Measurements from ENCODE around the gene GTF2F2. TPM values are rescaled to one million over a fixed set of nuclear protein-coding genes. Genes with fewer than 3 reads are reported as not detected.

Gene GTF2F2
- total RNA-seq, 1 experiment from 2014 or later, result 40.1 TPM

DNA sequence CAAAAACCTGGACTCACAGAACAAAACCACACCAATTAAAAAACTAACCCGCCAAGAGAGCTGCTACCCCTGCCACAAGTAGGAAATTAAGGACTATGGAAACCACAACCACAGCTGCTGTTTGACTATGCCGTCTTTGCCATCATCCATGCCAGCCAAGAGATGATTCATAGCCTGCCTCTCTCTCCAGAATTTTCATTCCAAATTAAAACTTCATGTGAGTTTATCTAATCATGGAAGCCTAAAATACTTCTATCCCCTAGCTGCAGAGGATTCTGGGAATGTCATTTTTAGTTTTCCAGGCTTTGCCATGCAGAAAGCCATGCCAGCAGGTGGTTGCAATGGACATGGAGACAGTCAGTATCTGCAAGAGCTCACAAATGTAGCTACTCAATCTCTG, 27.6 kb upstream of the GTF2F2 start:
- Histone ChIP-seq H3K36me3 (ENCODE audit: control insufficient read depth in 1 of 2, insufficient read depth in 2 of 2, low read length in 2 of 2) (no peaks in the 10 kb centered on the region), H3K9me2 (ENCODE audit: insufficient read depth) (no peaks in the 10 kb centered on the region), H3K4me2 (ENCODE audit: low read length) (no peak overlapping the region), H3K4me3 (replicated peaks in 1 of 2; ENCODE audit: low read depth in 1 of 2, low read length in 2 of 2) (no peak overlapping the region), H2AFZ (ENCODE audit: low read depth, low read length, poor library complexity, severe bottlenecking) (no peak overlapping the region), H3K4me1 (ENCODE audit: control insufficient read depth in 1 of 2, insufficient read depth in 2 of 2, low read length in 2 of 2) (no peaks in the 10 kb centered on the region), H4K20me1 (ENCODE audit: insufficient read depth) (no peaks in the 10 kb centered on the region), H3K27ac (ENCODE audit: low read depth, low read length) (no peak overlapping the region), H3K9ac (ENCODE audit: low read length) (no peak overlapping the region), H3K27me3 (ENCODE audit: insufficient read depth, low read length) (no peaks in the 10 kb centered on the region), H3K9me3 (ENCODE audit: control insufficient read depth in 1 of 2, insufficient read depth in 1 of 2, low read depth in 1 of 2, low read length in 2 of 2) (no peaks in the 10 kb centered on the region), H3K79me2 (ENCODE audit: insufficient read depth, low read length) (no peaks in the 10 kb centered on the region)
- TF ChIP-seq POLR2AphosphoS5 (IDR thresholded peaks at IDR 0.05; ENCODE audit: low read depth, low read length) (no peak), EZH2 (IDR thresholded peaks at IDR 0.05) (no peak), SP1 (IDR thresholded peaks at IDR 0.05; ENCODE audit: low read depth) (no peak), EGR1 (IDR thresholded peaks at IDR 0.05; ENCODE audit: low read depth) (no peak), ZNF274 (IDR thresholded peaks at IDR 0.05; ENCODE audit: low read depth, low read length) (no peak), FOSL1 (IDR thresholded peaks at IDR 0.05; ENCODE audit: low read depth) (no peak)
- TF ChIP-seq, protein P1, sequence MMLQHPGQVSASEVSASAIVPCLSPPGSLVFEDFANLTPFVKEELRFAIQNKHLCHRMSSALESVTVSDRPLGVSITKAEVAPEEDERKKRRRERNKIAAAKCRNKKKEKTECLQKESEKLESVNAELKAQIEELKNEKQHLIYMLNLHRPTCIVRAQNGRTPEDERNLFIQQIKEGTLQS (IDR thresholded peaks at IDR 0.05), result no peak
- TF ChIP-seq, protein P2, sequence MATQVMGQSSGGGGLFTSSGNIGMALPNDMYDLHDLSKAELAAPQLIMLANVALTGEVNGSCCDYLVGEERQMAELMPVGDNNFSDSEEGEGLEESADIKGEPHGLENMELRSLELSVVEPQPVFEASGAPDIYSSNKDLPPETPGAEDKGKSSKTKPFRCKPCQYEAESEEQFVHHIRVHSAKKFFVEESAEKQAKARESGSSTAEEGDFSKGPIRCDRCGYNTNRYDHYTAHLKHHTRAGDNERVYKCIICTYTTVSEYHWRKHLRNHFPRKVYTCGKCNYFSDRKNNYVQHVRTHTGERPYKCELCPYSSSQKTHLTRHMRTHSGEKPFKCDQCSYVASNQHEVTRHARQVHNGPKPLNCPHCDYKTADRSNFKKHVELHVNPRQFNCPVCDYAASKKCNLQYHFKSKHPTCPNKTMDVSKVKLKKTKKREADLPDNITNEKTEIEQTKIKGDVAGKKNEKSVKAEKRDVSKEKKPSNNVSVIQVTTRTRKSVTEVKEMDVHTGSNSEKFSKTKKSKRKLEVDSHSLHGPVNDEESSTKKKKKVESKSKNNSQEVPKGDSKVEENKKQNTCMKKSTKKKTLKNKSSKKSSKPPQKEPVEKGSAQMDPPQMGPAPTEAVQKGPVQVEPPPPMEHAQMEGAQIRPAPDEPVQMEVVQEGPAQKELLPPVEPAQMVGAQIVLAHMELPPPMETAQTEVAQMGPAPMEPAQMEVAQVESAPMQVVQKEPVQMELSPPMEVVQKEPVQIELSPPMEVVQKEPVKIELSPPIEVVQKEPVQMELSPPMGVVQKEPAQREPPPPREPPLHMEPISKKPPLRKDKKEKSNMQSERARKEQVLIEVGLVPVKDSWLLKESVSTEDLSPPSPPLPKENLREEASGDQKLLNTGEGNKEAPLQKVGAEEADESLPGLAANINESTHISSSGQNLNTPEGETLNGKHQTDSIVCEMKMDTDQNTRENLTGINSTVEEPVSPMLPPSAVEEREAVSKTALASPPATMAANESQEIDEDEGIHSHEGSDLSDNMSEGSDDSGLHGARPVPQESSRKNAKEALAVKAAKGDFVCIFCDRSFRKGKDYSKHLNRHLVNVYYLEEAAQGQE (IDR thresholded peaks at IDR 0.05; ENCODE audit: low read depth), result no peak
- no TSS peak for BruUV-seq (replicated peaks)
- DNase-seq (ENCODE audit: low read depth, low spot score) (no peak), ATAC-seq (no peak)
- ChIA-PET RAD21 (ENCODE audit: low non-redundant PET in 1 of 2, low total read pairs in 2 of 2, uncharacterized antibody in 2 of 2, unreplicated experiment in 2 of 2) (no interaction called here), CTCF (no interaction called here), POLR2A (no interaction called here)
- intact Hi-C loops (cut with micrococcal nuclease), result no loop called here

All from HCT116 (cell line).